GM23248 (cell line): ENCODE results near the gene EBF3.

ENCODE experiments used
- EZH2 ChIP-seq: fragments of 200-600 bp; sonication (generic); IDR thresholded peaks from 2 replicates; pipeline ENCODE4 v1.6.1; 2018; ENCODE audit warnings: antibody characterized with exemption, mild to moderate bottlenecking; ENCODE audit not compliant: insufficient read depth, poor library complexity, severe bottlenecking
- EZH2phosphoT487 ChIP-seq: fragments of 200-600 bp; sonication (generic); IDR thresholded peaks from 2 replicates; pipeline ENCODE4 v1.6.1; 2018; ENCODE audit warnings: antibody characterized with exemption, moderate library complexity, mild to moderate bottlenecking, low read depth; ENCODE audit not compliant: insufficient read depth

GRCh38 chr10:129921065-129921670 lies 42.9 kb downstream of the EBF3 start:
- TF ChIP-seq EZH2 (no peak), EZH2phosphoT487 (no peak)
